IPS-20b (cell line): ENCODE measurements around the gene ZFYVE9.

Experiments used
- H3K27ac ChIP-seq: one replicate; pipeline ENCODE4 v1.5.1; 2013; ENCODE audit warnings: low read length
- H3K27me3 ChIP-seq: 2 replicates; pipeline ENCODE4 v1.6.1; 2013; ENCODE audit warnings: mild to moderate bottlenecking, low read length, inconsistent platforms; ENCODE audit not compliant: insufficient read depth
- H3K36me3 ChIP-seq: 2 replicates; pipeline ENCODE4 v1.6.1; 2013; ENCODE audit warnings: low read depth, mild to moderate bottlenecking, inconsistent platforms, low read length, moderate library complexity; ENCODE audit not compliant: insufficient read depth
- H3K4me1 ChIP-seq: 2 replicates; pipeline ENCODE4 v1.6.1; 2013; ENCODE audit warnings: mild to moderate bottlenecking, control low read depth, inconsistent platforms, low read length, moderate library complexity; ENCODE audit not compliant: insufficient read depth
- H3K4me3 ChIP-seq: 2 replicates; pipeline ENCODE4 v1.5.1; 2013; ENCODE audit warnings: mild to moderate bottlenecking, low read length, inconsistent platforms
- H3K9ac ChIP-seq: 2 replicates; pipeline ENCODE4 v1.6.1; 2013; ENCODE audit warnings: low read depth, mild to moderate bottlenecking, inconsistent platforms, low read length, moderate library complexity
- H3K9me3 ChIP-seq: 2 replicates; pipeline ENCODE4 v1.6.1; 2013; ENCODE audit warnings: mild to moderate bottlenecking, low read depth, low read length, inconsistent platforms; ENCODE audit not compliant: insufficient read depth

Gene ZFYVE9

DNA sequence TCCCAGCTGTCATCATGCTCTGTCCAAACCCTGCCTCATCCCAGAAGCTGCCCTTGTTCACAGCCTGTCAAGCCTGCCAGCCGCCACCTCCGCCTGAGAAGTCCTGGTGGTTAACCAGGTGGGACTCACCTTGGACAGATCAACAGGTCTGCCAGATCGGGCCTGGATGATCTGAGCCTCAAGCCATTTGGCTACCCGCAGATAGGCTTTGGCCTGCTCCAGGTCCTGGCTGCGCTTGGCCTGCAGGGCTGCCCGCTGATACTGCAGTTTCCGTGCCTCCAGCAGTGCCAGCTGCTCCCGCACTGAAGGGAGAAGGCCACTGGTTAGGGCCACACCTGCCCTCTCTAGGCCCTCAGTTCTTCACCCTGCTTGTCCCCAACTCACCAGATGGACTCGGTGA lies 215.5 kb downstream of the ZFYVE9 start:
- Histone ChIP-seq H3K4me1 (no peaks in the 10 kb centered on the region), H3K36me3 (peaks cover 100% of the 10 kb centered on the region), H3K9me3 (no peaks in the 10 kb centered on the region), H3K27ac (no peak overlapping the region), H3K27me3 (no peaks in the 10 kb centered on the region), H3K4me3 (no peak overlapping the region), H3K9ac (no peak overlapping the region)

- Histone ChIP-seq H3K9ac (no peak overlapping the region), H3K27ac (no peak overlapping the region), H3K4me3 (no peak overlapping the region), H3K27me3 (no peaks in the 10 kb centered on the region), H3K9me3 (no peaks in the 10 kb centered on the region), H3K4me1 (no peaks in the 10 kb centered on the region), H3K36me3 (peaks cover 90% of the 10 kb centered on the region)
Observed at GRCh38 chr1:52358851-52359497, 217.1 kb downstream of the ZFYVE9 start.

GRCh38 chr1:52359676-52360594 lies 218.0 kb downstream of the ZFYVE9 start:
- H3K4me3 ChIP-seq: no peak overlapping the region
- peaks cover 80% of the 10 kb centered on the region for H3K36me3 ChIP-seq
- H3K9me3 ChIP-seq: no peaks in the 10 kb centered on the region
- H3K9ac ChIP-seq: no peak overlapping the region
- H3K27ac ChIP-seq: no peak overlapping the region
- H3K4me1 ChIP-seq: peaks cover 5% of the 10 kb centered on the region; the same call in 1 of the 2 replicates
- no peaks in the 10 kb centered on the region for H3K27me3 ChIP-seq

- Histone ChIP-seq H3K4me3 (no peak overlapping the region), H3K36me3 (peaks cover 74% of the 10 kb centered on the region), H3K9ac (no peak overlapping the region), H3K27ac (no peak overlapping the region), H3K4me1 (peaks cover 8% of the 10 kb centered on the region; the same call in 1 of the 2 replicates), H3K9me3 (no peaks in the 10 kb centered on the region), H3K27me3 (no peaks in the 10 kb centered on the region)
Observed at GRCh38 chr1:52360595-52360968, 218.7 kb downstream of the ZFYVE9 start.

GRCh38 chr1:52364235-52364839 lies 222.4 kb downstream of the ZFYVE9 start:
- Histone ChIP-seq H3K9me3 (no peaks in the 10 kb centered on the region), H3K27me3 (no peaks in the 10 kb centered on the region), H3K4me3 (peak overlapping the region; percentile 90), H3K27ac (no peak overlapping the region), H3K9ac (no peak overlapping the region), H3K4me1 (peaks cover 8% of the 10 kb centered on the region; the same call in 1 of the 2 replicates), H3K36me3 (peaks cover 36% of the 10 kb centered on the region)

DNA sequence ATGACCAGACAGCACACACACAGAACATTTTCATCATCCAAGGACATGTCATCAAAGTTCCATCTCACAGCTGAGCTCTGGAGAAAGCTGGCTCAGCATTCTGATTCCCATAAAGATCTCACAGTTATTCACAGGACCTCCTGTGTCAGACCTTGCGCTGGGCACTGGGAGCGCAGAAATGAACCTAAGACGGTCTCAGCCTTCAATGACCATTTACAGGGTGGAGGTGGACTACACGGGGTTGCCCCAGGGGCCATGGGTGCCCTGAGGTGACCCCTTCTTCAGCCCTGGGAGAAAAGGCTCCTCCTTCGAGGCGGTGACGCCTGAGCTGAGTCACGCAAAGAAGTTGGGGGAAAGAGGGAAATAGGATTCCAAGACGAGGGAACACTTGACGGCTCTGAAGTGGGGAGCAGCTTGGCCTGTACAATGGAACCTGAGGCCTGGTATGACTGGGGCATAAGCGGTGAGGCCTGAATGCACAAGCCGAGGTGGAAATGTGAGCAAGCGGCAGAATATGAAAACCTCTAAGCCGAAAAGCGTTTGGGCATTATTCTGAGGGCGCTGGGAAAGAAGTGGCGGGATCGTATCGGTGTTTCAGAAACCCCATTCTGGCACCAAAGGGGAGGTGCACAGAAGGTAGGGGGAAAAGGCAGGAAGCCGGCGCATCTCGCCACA lies 223.3 kb downstream of the ZFYVE9 start:
- Histone ChIP-seq H3K4me1 (peaks cover 8% of the 10 kb centered on the region; the same call in 1 of the 2 replicates), H3K36me3 (peaks cover 28% of the 10 kb centered on the region), H3K27ac (peak overlapping the region; percentile 33), H3K9ac (peak overlapping the region; percentile 83), H3K4me3 (peak overlapping the region; percentile 90), H3K9me3 (no peaks in the 10 kb centered on the region), H3K27me3 (no peaks in the 10 kb centered on the region)

DNA sequence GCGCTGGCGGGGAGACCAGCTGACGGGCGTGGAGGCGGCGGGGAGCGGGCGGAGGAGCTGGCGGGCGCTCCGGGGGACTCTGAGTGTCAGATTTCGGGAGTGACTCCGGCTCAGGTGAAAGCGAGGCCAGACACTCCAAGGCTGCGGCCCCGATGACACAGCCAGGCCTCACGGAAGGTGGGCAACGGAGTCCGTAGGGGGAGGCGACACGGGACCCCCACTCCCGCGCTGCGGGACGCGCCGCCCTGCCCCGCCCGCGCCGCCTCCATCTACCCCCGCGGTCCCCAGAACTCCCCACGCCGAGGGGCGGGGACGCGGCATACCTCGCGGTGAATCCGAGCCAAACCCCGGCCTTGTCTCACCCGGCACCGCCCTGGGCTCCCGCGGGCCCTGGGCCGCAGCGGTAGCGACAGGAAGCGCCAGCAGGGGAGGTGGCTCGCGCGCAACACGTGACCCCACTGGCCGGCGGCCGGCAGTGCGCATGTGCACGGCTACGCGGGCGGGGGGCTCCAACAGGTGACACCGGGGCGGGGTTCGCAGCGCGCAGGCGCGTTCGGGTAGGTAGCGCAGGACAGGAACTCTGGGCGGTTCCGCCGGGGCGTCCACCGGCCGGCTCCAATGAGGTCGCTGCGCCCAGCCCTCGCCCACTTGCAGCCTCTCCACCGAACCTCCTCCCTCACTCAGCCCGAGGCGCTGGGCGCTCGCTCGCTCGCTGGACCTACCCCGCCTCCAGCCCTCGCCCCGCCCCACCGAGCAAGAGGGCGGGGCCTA lies 224.0 kb downstream of the ZFYVE9 start, which contains the start of gene CC2D1B:
CC2D1B (minus strand) TSS at position 460 of the 771 bp plus-strand sequence. CDS start 1,585 bp downstream, outside the sequence.
- peaks cover 8% of the 10 kb centered on the region; the same call in 1 of the 2 replicates for H3K4me1 ChIP-seq
- H3K9ac ChIP-seq: peak within 1 kb of the TSS; percentile 83
- H3K27me3 ChIP-seq: no peaks in the 10 kb centered on the region
- H3K27ac ChIP-seq: peak within 1 kb of the TSS; percentile 33
- H3K4me3 ChIP-seq: peak within 1 kb of the TSS; percentile 90
- H3K36me3 ChIP-seq: peaks cover 21% of the 10 kb centered on the region
- H3K9me3 ChIP-seq: no peaks in the 10 kb centered on the region

DNA sequence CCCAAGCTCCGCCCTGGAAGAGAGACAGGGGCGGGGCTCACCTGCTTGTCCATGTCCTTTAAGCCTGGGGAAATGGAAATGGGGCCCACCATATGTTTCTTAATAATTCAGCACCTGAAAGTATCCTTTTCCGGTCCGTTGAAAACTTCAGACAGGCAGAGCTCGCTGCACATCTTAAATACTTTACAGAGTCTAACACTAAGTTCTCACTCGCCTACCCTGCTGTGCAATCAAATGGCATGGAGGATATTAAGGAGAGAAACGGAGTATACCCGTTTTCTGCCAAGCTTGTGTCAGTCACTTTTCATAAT lies 224.6 kb downstream of the ZFYVE9 start:
- Histone ChIP-seq H3K4me3 (peak overlapping the region; percentile 90), H3K9me3 (no peaks in the 10 kb centered on the region), H3K9ac (peak overlapping the region; percentile 41; the same call in 1 of the 2 replicates), H3K27ac (no peak overlapping the region), H3K27me3 (no peaks in the 10 kb centered on the region), H3K36me3 (peaks cover 21% of the 10 kb centered on the region), H3K4me1 (peaks cover 8% of the 10 kb centered on the region; the same call in 1 of the 2 replicates)

DNA sequence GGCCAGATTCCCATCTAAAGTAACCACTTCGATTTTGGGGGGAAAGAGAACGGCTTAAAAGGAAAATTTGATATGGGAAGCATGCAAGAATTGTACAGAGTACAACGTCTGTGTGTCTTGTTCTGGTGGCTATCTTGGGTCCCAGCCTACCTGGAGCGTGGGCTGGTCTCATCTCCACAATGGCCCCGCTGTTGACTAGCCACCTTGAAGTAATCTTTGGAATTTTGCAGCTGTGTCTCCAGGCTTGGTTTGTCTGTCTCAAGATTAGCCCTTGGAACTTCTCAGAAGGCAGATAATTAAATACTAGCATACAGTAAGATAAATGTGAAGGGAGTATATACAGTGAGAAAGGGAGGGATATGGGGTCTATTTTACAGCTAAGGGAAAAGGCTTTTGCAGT lies 225.4 kb downstream of the ZFYVE9 start:
- Histone ChIP-seq H3K4me3 (no peak overlapping the region), H3K9ac (no peak overlapping the region), H3K27ac (no peak overlapping the region)

DNA sequence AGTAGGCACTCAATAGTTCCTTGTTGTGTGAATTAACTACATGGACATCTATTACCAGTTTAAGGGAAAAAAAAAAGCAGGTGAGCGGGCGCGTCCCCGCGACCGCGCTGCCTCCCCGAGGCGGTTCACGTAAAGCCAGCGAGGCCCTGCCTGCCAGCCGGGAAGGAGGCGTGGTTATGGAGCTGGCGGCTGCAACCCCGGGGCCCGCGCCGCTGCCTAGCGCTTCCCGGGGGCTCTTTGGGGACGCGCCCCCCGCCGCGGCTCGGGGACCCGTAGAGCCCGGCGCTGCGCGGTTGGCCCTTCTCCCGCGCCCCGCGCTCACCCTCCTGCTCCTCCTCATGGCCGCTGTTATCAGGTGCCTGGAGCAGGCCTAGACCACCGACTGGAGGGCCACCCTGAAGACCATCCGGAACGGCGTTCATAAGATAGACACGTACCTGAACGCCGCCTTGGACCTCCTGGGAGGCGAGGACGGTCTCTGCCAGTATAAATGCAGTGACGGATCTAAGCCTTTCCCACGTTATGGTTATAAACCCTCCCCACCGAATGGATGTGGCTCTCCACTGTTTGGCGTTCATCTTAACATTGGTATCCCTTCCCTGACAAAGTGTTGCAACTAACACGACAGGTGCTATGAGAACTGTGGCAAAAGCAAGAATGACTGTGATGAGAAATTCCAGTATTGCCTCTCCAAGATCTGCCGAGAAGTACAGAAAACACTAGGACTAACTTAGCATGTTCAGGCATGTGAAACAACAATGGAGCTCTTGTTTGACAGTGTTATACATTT lies 226.7 kb downstream of the ZFYVE9 start:
- no peaks in the 10 kb centered on the region for H3K27me3 ChIP-seq
- peaks cover 23% of the 10 kb centered on the region for H3K36me3 ChIP-seq
- peak overlapping the region; percentile 68 for H3K4me3 ChIP-seq
- peaks cover 8% of the 10 kb centered on the region; the same call in 1 of the 2 replicates for H3K4me1 ChIP-seq
- H3K27ac ChIP-seq: no peak overlapping the region
- peak overlapping the region; percentile 54; the same call in 1 of the 2 replicates for H3K9ac ChIP-seq
- H3K9me3 ChIP-seq: no peaks in the 10 kb centered on the region

More for the DNA sequence above, 225.4 kb downstream of the ZFYVE9 start:
- Histone ChIP-seq H3K9me3 (no peaks in the 10 kb centered on the region), H3K36me3 (peaks cover 16% of the 10 kb centered on the region), H3K4me1 (peaks cover 8% of the 10 kb centered on the region; the same call in 1 of the 2 replicates), H3K27me3 (no peaks in the 10 kb centered on the region)
